ENCODE measurements around the gene MAP2K5. TPM values are rescaled to one million over a fixed set of nuclear protein-coding genes. Genes with fewer than 3 reads are reported as not detected.

MAP2K5 gene
- total RNA-seq, 2 donors from 2014 or later = 10.7 to 15.7 TPM

DNA sequence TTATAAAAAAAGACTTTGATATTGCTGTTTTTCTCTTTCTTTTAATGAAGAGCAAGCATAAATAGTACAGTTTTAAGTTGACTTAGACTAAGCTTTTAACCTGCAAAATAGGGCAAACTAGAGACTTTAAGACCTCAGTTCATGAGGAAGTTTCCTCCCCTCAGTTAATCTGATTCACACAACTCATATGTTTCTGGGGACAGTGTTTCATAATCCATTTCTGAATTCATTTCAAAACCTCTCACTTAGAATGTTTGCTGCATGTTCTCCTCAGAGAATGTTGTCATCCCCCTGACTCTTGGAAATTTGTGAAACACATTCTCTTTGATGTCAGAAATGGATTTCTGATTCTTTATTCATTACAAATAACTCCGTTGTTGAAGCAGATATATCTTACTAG is 203.5 kb downstream of the MAP2K5 start:
- no peaks in the 10 kb centered on the region for H3K9me3 ChIP-seq
- H3K36me3 ChIP-seq = no peaks in the 10 kb centered on the region
- intact Hi-C loops (cut with DNase I) = no loop called here
- H3K4me3 ChIP-seq = no peak overlapping the region
- no peak for DNase-seq (ENCODE audit: low spot score)
- TF ChIP-seq POLR2A (IDR thresholded peaks at IDR 0.05) = no peak
- TF ChIP-seq, protein P1, sequence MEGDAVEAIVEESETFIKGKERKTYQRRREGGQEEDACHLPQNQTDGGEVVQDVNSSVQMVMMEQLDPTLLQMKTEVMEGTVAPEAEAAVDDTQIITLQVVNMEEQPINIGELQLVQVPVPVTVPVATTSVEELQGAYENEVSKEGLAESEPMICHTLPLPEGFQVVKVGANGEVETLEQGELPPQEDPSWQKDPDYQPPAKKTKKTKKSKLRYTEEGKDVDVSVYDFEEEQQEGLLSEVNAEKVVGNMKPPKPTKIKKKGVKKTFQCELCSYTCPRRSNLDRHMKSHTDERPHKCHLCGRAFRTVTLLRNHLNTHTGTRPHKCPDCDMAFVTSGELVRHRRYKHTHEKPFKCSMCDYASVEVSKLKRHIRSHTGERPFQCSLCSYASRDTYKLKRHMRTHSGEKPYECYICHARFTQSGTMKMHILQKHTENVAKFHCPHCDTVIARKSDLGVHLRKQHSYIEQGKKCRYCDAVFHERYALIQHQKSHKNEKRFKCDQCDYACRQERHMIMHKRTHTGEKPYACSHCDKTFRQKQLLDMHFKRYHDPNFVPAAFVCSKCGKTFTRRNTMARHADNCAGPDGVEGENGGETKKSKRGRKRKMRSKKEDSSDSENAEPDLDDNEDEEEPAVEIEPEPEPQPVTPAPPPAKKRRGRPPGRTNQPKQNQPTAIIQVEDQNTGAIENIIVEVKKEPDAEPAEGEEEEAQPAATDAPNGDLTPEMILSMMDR (IDR thresholded peaks at IDR 0.05) = no peak
- no peak for TF ChIP-seq POLR2AphosphoS5 (IDR thresholded peaks at IDR 0.05)
- no peaks in the 10 kb centered on the region for H3K4me1 ChIP-seq (replicated peaks)
- H3K27me3 ChIP-seq (replicated peaks; ENCODE audit: insufficient read depth) = no peaks in the 10 kb centered on the region
- WGBS = 32% methylated on average over 1 of the region's 1 CpG
- no peak overlapping the region for H3K27ac ChIP-seq

DNA sequence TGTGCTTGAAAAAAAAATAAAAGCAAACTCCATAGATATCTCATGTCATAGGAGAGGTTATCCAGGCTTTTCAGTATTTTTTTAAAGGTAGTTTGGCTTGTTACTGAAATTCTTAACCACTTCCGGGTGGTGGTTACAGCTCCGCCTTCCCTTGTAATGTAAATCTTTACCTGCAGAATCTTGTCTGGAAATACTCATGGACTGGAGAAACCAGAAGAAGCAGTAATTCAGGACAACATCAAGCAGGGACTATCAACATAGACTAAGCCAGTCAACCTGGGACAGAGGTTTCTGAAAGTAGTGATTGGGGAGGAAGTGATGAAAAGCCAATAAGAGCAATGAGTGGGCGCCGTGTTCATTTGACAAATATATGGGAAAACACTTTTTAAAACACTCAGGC is 203.9 kb downstream of the MAP2K5 start:
- no peaks in the 10 kb centered on the region for H3K27me3 ChIP-seq (replicated peaks; ENCODE audit: insufficient read depth)
- no peak overlapping the region for H3K27ac ChIP-seq
- H3K4me1 ChIP-seq (replicated peaks) = no peaks in the 10 kb centered on the region
- TF ChIP-seq POLR2AphosphoS5 (IDR thresholded peaks at IDR 0.05) = peak; percentile 82
- TF ChIP-seq POLR2A (IDR thresholded peaks at IDR 0.05) = no peak
- TF ChIP-seq, protein P1 (IDR thresholded peaks at IDR 0.05) = no peak
- WGBS = 41% methylated on average over 4 of the region's 4 CpGs
- no peaks in the 10 kb centered on the region for H3K9me3 ChIP-seq
- no peak overlapping the region for H3K4me3 ChIP-seq
- intact Hi-C loops (cut with DNase I) = no loop called here
- no peaks in the 10 kb centered on the region for H3K36me3 ChIP-seq
- DNase-seq (ENCODE audit: low spot score) = peak; percentile 66

DNA sequence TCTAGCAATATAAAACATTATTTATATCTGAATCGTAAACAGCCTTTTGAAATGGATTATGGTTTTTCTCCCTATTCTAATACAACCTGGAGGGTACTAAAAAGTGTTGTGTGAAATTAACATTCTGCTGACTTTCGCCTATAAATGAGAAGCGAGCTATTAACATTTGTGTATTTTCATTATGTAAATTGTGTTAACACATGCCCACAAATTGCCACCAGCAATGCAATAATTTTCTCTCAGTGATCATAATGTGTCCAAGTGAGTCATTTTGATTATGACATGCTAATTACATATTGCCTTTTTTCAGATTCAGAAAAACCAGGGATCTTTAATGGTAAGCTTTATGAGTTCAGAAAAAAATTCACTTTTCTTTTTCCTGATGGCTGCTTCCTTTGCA is 205.4 kb downstream of the MAP2K5 start:
- intact Hi-C loops (cut with DNase I) = no loop called here
- DNase-seq (ENCODE audit: low spot score) = no peak
- TF ChIP-seq POLR2A (IDR thresholded peaks at IDR 0.05) = no peak
- TF ChIP-seq, protein P1 (IDR thresholded peaks at IDR 0.05) = no peak
- no peak for TF ChIP-seq POLR2AphosphoS5 (IDR thresholded peaks at IDR 0.05)
- no peaks in the 10 kb centered on the region for H3K36me3 ChIP-seq
- no peaks in the 10 kb centered on the region for H3K4me1 ChIP-seq (replicated peaks)
- H3K27me3 ChIP-seq (replicated peaks; ENCODE audit: insufficient read depth) = no peaks in the 10 kb centered on the region
- H3K4me3 ChIP-seq = no peak overlapping the region
- 98% methylated on average over 3 of the region's 3 CpGs for WGBS
- no peaks in the 10 kb centered on the region for H3K9me3 ChIP-seq
- H3K27ac ChIP-seq = no peak overlapping the region

DNA sequence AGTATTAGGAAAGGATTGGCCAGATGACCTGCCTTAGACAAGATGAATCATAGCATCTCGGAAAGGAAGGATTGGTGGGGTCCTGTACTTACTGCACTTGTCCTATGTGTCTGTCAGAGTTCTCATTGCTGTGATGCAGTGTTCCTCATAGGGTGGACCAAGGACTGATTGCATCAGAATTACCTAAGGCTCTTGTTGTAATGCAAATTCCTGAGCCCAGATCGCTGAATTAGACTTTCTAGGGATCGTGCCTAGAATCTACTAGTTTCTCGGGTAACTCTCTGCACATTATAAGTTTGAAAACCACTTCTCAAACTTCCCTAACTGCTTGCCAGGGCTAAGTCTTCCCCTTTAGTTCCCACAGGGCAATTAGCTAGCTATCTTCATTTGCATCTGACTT is 207.9 kb downstream of the MAP2K5 start:
- H3K9me3 ChIP-seq = no peaks in the 10 kb centered on the region
- intact Hi-C loops (cut with DNase I) = no loop called here
- no peaks in the 10 kb centered on the region for H3K4me1 ChIP-seq (replicated peaks)
- no peak for DNase-seq (ENCODE audit: low spot score)
- no peak overlapping the region for H3K27ac ChIP-seq
- WGBS = 84% methylated on average over 4 of the region's 4 CpGs
- no peak overlapping the region for H3K4me3 ChIP-seq
- H3K36me3 ChIP-seq = no peaks in the 10 kb centered on the region
- TF ChIP-seq POLR2AphosphoS5 (IDR thresholded peaks at IDR 0.05) (no peak), POLR2A (IDR thresholded peaks at IDR 0.05) (no peak)
- TF ChIP-seq, protein P1 (IDR thresholded peaks at IDR 0.05) = no peak
- H3K27me3 ChIP-seq (replicated peaks; ENCODE audit: insufficient read depth) = no peaks in the 10 kb centered on the region

DNA sequence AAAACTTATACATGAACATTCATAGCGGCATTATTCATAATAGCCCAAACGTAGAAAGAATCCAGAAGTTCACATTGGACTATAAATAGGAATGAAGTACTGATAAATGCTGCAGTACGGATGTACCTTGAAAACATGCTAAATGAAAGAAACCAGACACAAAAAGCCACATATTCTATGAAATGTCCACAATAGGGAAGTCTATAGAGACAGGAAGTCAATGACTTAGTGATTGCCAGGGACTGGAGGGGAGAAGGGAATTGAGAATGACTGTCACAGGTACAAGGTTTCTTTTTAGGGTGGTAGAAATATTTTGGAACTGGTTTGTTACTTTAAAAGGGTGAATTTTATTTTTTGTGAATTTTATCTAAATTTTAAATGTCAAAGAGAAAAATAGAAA is 211.4 kb downstream of the MAP2K5 start:
- H3K4me3 ChIP-seq = no peak overlapping the region
- WGBS = 87% methylated on average over 3 of the region's 3 CpGs
- TF ChIP-seq POLR2A (IDR thresholded peaks at IDR 0.05) = no peak
- TF ChIP-seq POLR2AphosphoS5 (IDR thresholded peaks at IDR 0.05) = no peak
- TF ChIP-seq, protein P1 (IDR thresholded peaks at IDR 0.05) = no peak

More for the DNA sequence above, 211.4 kb downstream of the MAP2K5 start:
- no peaks in the 10 kb centered on the region for H3K9me3 ChIP-seq
- no peak for DNase-seq (ENCODE audit: low spot score)
- H3K4me1 ChIP-seq (replicated peaks) = no peaks in the 10 kb centered on the region
- H3K27ac ChIP-seq = no peak overlapping the region
- no peaks in the 10 kb centered on the region for H3K27me3 ChIP-seq (replicated peaks; ENCODE audit: insufficient read depth)
- intact Hi-C loops (cut with DNase I) = no loop called here
- H3K36me3 ChIP-seq = no peaks in the 10 kb centered on the region
